GM12878 (cell line): ENCODE data around the gene ISG15. TPM values are rescaled to one million over a fixed set of nuclear protein-coding genes. Genes with fewer than 3 reads are reported as not detected.

Experiments
- ATAC-seq: fragments of 200-7000 bp; cut with Tn5 transposase; 3 replicates; pipeline ENCODE4 v1.9.1; 2020; ENCODE audit warnings: mild to moderate bottlenecking, moderate library complexity
- BruUV-seq: library from RNA; stranded (reverse); fragments of 400-500 nt; replicated peaks from 2 replicates; lab custom pipeline; 2021; lab: Mats Ljungman, UMichigan
- CTCF ChIA-PET: fragments of 300-600 bp; sonication (Branson Sonifier 250); formaldehyde crosslinking; extraction: SDS; loops from one replicate; lab custom pipeline; 2021; ENCODE audit warnings: inconsistent platforms; lab: Yijun Ruan, JAX
- POLR2A ChIA-PET: fragments of 350-600 bp; formaldehyde crosslinking; extraction: SDS; loops from one replicate; lab custom pipeline; 2021; ENCODE audit warnings: inconsistent platforms; lab: Charles Lee
- RAD21 ChIA-PET: fragments of 300-600 bp; sonication (Branson Sonifier 250); formaldehyde crosslinking; loops from one replicate; lab custom pipeline; 2023; ENCODE audit warnings: antibody characterized with exemption; ENCODE audit not compliant: unreplicated experiment; lab: Charles Lee
- SMC1A ChIA-PET: fragments of 300-600 bp; sonication (Branson Sonifier 250); formaldehyde crosslinking; loops from one replicate; lab custom pipeline; 2023; ENCODE audit not compliant: unreplicated experiment, uncharacterized antibody; lab: Charles Lee
- DNase-seq: peaks from one replicate; pipeline ENCODE4 v3.0.0-alpha.2; 2011; ENCODE audit warnings: low read depth, low spot score
- FAIRE-seq: peaks from 3 replicates; lab custom pipeline; 2011; peaks lifted over from hg19 to GRCh38; lab: Jason Lieb, UNC
- H2AFZ ChIP-seq: 2 replicates; pipeline ENCODE4 v1.6.0; 2011; ENCODE audit warnings: low read depth, low read length, control low read depth; ENCODE audit not compliant: control insufficient read depth
- H3K27ac ChIP-seq: 2 replicates; pipeline ENCODE4 v1.5.1; 2011; ENCODE audit warnings: control low read depth; ENCODE audit not compliant: control insufficient read depth, insufficient read depth
- H3K27me3 ChIP-seq, 2 experiments: replicated peaks in 1 of 2; 2 replicates each; pipeline versions ENCODE4 v1.6.0 to v1.6.1; 2011; ENCODE audit warnings: low read length in 1 of 2; ENCODE audit not compliant: control insufficient read depth in 2 of 2, insufficient read depth in 2 of 2
- H3K36me3 ChIP-seq, 2 experiments: 2 replicates each; pipeline ENCODE4 v1.5.1; 2011; ENCODE audit warnings: low read length in 1 of 2; ENCODE audit not compliant: control insufficient read depth in 2 of 2, insufficient read depth in 2 of 2
- H3K4me1 ChIP-seq: 2 replicates; pipeline ENCODE4 v1.6.1; 2011; ENCODE audit warnings: mild to moderate bottlenecking, low read length, moderate library complexity, mixed read lengths; ENCODE audit not compliant: control insufficient read depth, insufficient read depth
- H3K4me2 ChIP-seq: 2 replicates; pipeline ENCODE4 v1.6.0; 2011; ENCODE audit warnings: control low read depth; ENCODE audit not compliant: control insufficient read depth, insufficient read depth
- H3K4me3 ChIP-seq: fragments of 200-600 bp; sonication (generic); 2 replicates; pipeline ENCODE4 v1.5.1; 2016
- H3K79me2 ChIP-seq: 2 replicates; pipeline ENCODE4 v1.6.0; 2011; ENCODE audit warnings: low read length; ENCODE audit not compliant: control insufficient read depth, insufficient read depth
- H3K9ac ChIP-seq: 2 replicates; pipeline ENCODE4 v1.8.0; 2011; ENCODE audit warnings: low read length, control low read depth, mixed read lengths; ENCODE audit not compliant: control insufficient read depth, insufficient read depth
- H3K9me3 ChIP-seq: replicated peaks from 3 replicates; pipeline ENCODE4 v1.5.1; 2011; ENCODE audit warnings: mild to moderate bottlenecking, low read length; ENCODE audit not compliant: control insufficient read depth, insufficient read depth
- H4K20me1 ChIP-seq: 2 replicates; pipeline ENCODE4 v1.6.0; 2011; ENCODE audit not compliant: control insufficient read depth, insufficient read depth
- BRCA1 ChIP-seq: IDR thresholded peaks from 2 replicates; pipeline ENCODE4 v1.6.1; 2011; ENCODE audit warnings: low read depth, low read length, improper control_type of control experiment
- CBX5 ChIP-seq: sonication (generic); IDR thresholded peaks from 2 replicates; pipeline ENCODE4 v1.6.1; 2016; ENCODE audit warnings: low read depth, moderate library complexity, mild to moderate bottlenecking, inconsistent platforms
- CTCF ChIP-seq, 3 experiments: IDR thresholded peaks in 2 of 3; conservative IDR thresholded peaks in 1 of 3; 2 replicates each; pipeline ENCODE4 v1.5.1; 2011; ENCODE audit warnings: low read depth in 3 of 3, low read length in 3 of 3, mild to moderate bottlenecking in 3 of 3, control low read depth in 2 of 3, moderate library complexity in 2 of 3, inconsistent platforms in 1 of 3, mixed read lengths in 1 of 3; ENCODE audit not compliant: control insufficient read depth in 2 of 3, insufficient read depth in 1 of 3; ENCODE audit errors: extremely low read depth in 1 of 3
- EED ChIP-seq: sonication (generic); IDR thresholded peaks from 2 replicates; pipeline ENCODE4 v1.6.1; 2016; ENCODE audit warnings: antibody characterized with exemption, low read depth
- EGR1 ChIP-seq, 2 experiments: IDR thresholded peaks; 1 replicate in 1 of 2; 2 replicates in 1 of 2; pipeline ENCODE4 v1.6.1; 2011 to 2012; ENCODE audit warnings: low read depth in 2 of 2, low read length in 2 of 2, borderline replicate concordance in 1 of 2, mild to moderate bottlenecking in 1 of 2, moderate library complexity in 1 of 2
- HDAC6 ChIP-seq: fragments of 200-600 bp; sonication (generic); IDR thresholded peaks from one replicate; pipeline ENCODE4 v1.8.0; 2017; ENCODE audit warnings: antibody characterized with exemption; ENCODE audit not compliant: unreplicated experiment
- MEF2B ChIP-seq: fragments of 450-650 bp; IDR thresholded peaks from 2 replicates; pipeline ENCODE4 v1.6.1; 2018; ENCODE audit warnings: mild to moderate bottlenecking, moderate library complexity; ENCODE audit not compliant: partially characterized antibody, poor library complexity, severe bottlenecking
- MTA3 ChIP-seq: IDR thresholded peaks from 2 replicates; pipeline ENCODE4 v1.6.1; 2012; ENCODE audit warnings: low read length, inconsistent platforms, borderline replicate concordance
- NBN ChIP-seq: fragments of 450-650 bp; IDR thresholded peaks from 2 replicates; pipeline ENCODE4 v1.6.1; 2016
- NFYB ChIP-seq: IDR thresholded peaks from 2 replicates; pipeline ENCODE4 v1.6.1; 2011; ENCODE audit warnings: low read depth, mild to moderate bottlenecking, low read length, improper control_type of control experiment, moderate library complexity; ENCODE audit not compliant: insufficient read depth
- RCOR1 ChIP-seq: conservative IDR thresholded peaks from 2 replicates; pipeline ENCODE4 v1.6.1; 2012; ENCODE audit warnings: low read depth, low read length, improper control_type of control experiment
- USF2 ChIP-seq: IDR thresholded peaks from 2 replicates; pipeline ENCODE4 v1.6.1; 2011; ENCODE audit warnings: low read depth, low read length, improper control_type of control experiment, borderline replicate concordance
- WGBS: methylation state at CpG from one replicate; pipeline ENCODE4 v1.1.6; 2016; ENCODE audit warnings: low lambda C conversion rate; ENCODE audit not compliant: insufficient replicate concordance, insufficient coverage; ENCODE audit errors: missing lambda C conversion rate; 5-methylcytosine and 5-hydroxymethylcytosine counted together
- in situ Hi-C: fragments of 300-500 bp; cut with MboI; formaldehyde crosslinking; loops from 9 replicates; pipeline ENCODE4 v1.14.3; 2018; ENCODE audit warnings: mixed read lengths
- intact Hi-C: fragments of 100-400 bp; cut with micrococcal nuclease; formaldehyde crosslinking; loops from one replicate; pipeline ENCODE4 v1.14.2; 2022; ENCODE audit not compliant: unreplicated experiment
- polyA plus RNA-seq, 11 experiments: library from polyadenylated mRNA; depleted of rRNA in 4 of 11; unstranded in 6 of 11; stranded (reverse) in 5 of 11; fragments of >200 nt; fragmentation: Nextera tagmentation in 4 of 11; fragmentation: Illumina TruSeq in 1 of 11; extraction: Ambion mirVana in 4 of 11; extraction: Trizol in 1 of 11; gene quantifications; 1 replicate in 1 of 11; 2 replicates in 10 of 11; pipeline versions ENCODE4 v1.2.1 to v1.2.3, GENCODE V29; 2011 to 2016; ENCODE audit warnings: inconsistent platforms in 2 of 11, missing spikeins in 2 of 11, low read depth in 1 of 11
- total RNA-seq, 4 experiments: library from RNA; depleted of rRNA in 3 of 4; stranded (reverse); fragments of >200 nt in 3 of 4; fragmentation: Illumina TruSeq in 1 of 4; extraction: Trizol in 1 of 4; gene quantifications; 2 replicates each; pipeline versions ENCODE4 v1.2.1 to v1.2.3, GENCODE V29; 2013 to 2021
- TF ChIP-seq, protein P1 (sequence below): IDR thresholded peaks from 2 replicates; pipeline ENCODE4 v1.6.1; 2012; ENCODE audit warnings: improper control_type of control experiment, low read depth, low read length; ENCODE audit not compliant: insufficient replicate concordance

The ISG15 gene
- total and polyA plus RNA-seq, 10 of the 15 experiments (the other 5 are each of a cell fraction or from before 2014, with no cell fraction given) = 7.8 to 384 (median 274) TPM

DNA sequence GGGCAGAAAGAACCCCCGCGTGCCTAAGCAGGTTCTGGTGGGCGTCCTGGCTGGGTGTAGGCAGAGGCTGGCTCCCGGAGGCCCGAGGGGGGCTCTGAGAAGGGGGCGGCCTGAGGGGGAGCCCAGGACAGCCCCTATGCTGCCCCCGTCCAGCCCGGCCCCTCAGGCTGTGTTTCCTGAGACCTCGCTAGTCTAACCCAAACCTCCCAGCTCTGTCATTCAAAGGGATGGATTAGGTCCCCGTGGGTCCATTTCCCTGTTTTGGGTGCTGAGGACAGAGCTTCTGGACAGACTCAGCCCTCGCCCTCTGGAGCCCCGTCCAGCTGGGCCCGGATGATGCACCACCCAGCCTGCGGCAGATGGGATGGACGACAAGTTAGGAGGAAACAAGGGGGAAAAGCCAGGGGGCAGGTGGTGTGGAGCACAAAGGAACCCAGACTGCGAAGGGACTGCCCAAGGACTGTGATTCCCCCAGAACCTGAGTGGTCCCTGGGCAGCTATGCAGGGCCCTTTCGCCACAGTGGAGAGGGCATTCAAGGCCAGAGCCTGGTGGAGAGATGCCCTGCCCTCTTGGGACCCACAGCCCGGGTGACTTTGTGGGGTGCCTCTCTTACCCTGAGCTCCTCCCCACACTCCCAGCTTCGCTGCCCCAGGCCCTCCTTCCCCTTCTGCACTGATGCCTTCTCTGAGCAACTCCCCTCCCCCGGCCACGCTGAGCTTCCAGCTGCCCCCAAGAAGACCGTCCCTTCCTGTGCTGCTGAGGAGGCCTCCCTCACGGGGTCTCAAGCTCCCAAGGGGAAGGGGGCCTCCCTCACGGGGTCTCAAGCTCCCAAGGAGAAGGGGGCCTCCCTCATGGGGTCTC is 16.2 kb upstream of the ISG15 start (continued):
- no peak for TF ChIP-seq CTCF (IDR thresholded peaks at IDR 0.05 in 2 of 3, conservative IDR thresholded peaks at IDR 0.05 in 1 of 3; ENCODE audit: control insufficient read depth in 2 of 3, extremely low read depth in 1 of 3, insufficient read depth in 1 of 3, low read depth in 3 of 3, low read length in 3 of 3)
- no peak for TF ChIP-seq BRCA1

DNA sequence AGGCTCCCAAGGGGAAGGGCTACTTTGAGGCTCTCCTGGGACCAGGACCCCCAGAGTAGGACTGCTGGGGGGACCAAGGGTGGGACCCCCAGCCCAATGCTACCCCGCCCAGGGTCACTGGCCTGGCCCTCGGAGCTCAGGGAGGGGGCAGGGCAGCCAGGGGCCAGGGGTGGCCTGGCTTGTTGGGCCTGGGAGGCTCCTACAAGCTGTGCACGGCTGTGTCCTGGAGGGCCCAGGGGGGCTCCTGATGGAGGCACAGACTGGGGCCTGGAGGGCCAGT is 15.6 kb upstream of the ISG15 start:
- H4K20me1 ChIP-seq = no peaks in the 10 kb centered on the region
- in situ Hi-C loops = no loop called here
- ChIA-PET RAD21 (no interaction called here), POLR2A (no interaction called here), CTCF (no interaction called here), SMC1A (interaction anchor here (0.7 to 1.3 kb wide), 3 partner anchors 13 to 16 kb away, joined by 3 read pairs; partner anchors contain the start of gene ISG15)
- peaks cover 22% of the 10 kb centered on the region for H3K4me1 ChIP-seq
- H3K4me3 ChIP-seq = no peak overlapping the region
- DNase-seq (no peak), ATAC-seq (no peak), FAIRE-seq (no peak)
- no peaks in the 10 kb centered on the region for H3K79me2 ChIP-seq
- no peak overlapping the region for H3K4me2 ChIP-seq
- no TSS peak for BruUV-seq
- no peak overlapping the region for H3K27ac ChIP-seq
- H3K9ac ChIP-seq = no peak overlapping the region
- peaks cover 3% of the 10 kb centered on the region; the same call in 2 of the 3 replicates for H3K9me3 ChIP-seq
- H2AFZ ChIP-seq = no peak overlapping the region
- peaks cover 0 to 17% of the 10 kb centered on the region in 2 experiments; a peak in 2 of 4 replicates for H3K27me3 ChIP-seq
- no peaks in the 10 kb centered on the region for H3K36me3 ChIP-seq
- intact Hi-C loops = no loop called here
- 56% methylated on average over 2 of the region's 3 CpGs for WGBS
- TF ChIP-seq NBN (no peak), EED (no peak), USF2 (no peak), NFYB (no peak), MTA3 (no peak), RCOR1 (no peak), MEF2B (no peak), HDAC6 (no peak), CBX5 (no peak), EGR1 (IDR thresholded peaks at IDR 0.05; ENCODE audit: borderline replicate concordance in 1 of 2, low read depth in 2 of 2, low read length in 2 of 2) (no peak)
- TF ChIP-seq, protein P1, sequence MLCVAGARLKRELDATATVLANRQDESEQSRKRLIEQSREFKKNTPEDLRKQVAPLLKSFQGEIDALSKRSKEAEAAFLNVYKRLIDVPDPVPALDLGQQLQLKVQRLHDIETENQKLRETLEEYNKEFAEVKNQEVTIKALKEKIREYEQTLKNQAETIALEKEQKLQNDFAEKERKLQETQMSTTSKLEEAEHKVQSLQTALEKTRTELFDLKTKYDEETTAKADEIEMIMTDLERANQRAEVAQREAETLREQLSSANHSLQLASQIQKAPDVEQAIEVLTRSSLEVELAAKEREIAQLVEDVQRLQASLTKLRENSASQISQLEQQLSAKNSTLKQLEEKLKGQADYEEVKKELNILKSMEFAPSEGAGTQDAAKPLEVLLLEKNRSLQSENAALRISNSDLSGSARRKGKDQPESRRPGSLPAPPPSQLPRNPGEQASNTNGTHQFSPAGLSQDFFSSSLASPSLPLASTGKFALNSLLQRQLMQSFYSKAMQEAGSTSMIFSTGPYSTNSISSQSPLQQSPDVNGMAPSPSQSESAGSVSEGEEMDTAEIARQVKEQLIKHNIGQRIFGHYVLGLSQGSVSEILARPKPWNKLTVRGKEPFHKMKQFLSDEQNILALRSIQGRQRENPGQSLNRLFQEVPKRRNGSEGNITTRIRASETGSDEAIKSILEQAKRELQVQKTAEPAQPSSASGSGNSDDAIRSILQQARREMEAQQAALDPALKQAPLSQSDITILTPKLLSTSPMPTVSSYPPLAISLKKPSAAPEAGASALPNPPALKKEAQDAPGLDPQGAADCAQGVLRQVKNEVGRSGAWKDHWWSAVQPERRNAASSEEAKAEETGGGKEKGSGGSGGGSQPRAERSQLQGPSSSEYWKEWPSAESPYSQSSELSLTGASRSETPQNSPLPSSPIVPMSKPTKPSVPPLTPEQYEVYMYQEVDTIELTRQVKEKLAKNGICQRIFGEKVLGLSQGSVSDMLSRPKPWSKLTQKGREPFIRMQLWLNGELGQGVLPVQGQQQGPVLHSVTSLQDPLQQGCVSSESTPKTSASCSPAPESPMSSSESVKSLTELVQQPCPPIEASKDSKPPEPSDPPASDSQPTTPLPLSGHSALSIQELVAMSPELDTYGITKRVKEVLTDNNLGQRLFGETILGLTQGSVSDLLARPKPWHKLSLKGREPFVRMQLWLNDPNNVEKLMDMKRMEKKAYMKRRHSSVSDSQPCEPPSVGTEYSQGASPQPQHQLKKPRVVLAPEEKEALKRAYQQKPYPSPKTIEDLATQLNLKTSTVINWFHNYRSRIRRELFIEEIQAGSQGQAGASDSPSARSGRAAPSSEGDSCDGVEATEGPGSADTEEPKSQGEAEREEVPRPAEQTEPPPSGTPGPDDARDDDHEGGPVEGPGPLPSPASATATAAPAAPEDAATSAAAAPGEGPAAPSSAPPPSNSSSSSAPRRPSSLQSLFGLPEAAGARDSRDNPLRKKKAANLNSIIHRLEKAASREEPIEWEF = no peak
